ENCODE results near the gene ZFYVE27.

The ZFYVE27 gene

DNA sequence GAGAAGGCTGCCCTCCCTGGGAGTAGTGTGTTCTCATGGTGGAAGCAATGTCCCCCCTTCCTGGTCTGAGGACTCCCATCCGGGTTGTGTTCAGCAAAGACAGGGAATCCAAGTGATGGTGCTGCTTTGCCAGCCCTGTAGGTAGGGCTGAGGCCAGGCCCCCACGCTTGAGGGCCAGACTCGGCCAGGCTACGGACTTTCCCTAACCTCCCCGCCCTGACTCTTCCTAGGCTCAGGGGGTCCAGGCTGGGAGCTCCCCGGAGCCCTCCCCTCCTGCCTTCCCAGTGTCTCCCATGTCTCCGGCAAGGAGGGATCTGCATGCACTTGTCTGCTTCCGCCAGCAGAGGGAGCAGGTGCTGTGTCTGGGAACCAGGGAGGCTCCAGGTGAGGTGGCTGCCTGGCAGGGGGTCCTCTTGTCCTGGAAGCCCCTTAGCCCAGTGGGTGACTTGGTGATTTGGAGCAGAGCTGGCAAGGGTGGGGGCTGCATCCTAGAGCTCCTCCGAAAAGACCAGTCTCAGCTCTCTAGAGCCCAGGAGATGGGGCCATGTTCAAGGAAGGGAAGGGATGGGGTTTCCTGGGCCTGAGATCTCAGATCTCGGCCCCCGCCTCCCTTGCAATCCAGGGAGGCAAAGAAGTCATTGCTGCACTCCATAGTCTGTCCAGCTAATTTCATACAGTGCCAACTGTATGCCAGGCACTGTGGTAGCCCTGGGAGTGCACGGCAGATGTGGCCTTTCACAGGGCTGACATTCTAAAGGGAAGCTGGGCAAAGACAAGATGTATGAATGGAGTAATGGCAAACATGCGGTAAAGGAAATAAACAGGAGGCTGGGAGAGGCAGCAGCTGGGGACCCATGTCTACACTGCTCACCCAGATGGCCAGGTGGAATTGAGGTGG, 55.1 kb downstream of the ZFYVE27 start:
- TF ChIP-seq POLR2A (IDR thresholded peaks at IDR 0.05; ENCODE audit: low read depth, low read length) = no peak
- peak; percentile 89 for DNase-seq (ENCODE audit: insufficient read length, low spot score)
- no peak for FAIRE-seq

DNA sequence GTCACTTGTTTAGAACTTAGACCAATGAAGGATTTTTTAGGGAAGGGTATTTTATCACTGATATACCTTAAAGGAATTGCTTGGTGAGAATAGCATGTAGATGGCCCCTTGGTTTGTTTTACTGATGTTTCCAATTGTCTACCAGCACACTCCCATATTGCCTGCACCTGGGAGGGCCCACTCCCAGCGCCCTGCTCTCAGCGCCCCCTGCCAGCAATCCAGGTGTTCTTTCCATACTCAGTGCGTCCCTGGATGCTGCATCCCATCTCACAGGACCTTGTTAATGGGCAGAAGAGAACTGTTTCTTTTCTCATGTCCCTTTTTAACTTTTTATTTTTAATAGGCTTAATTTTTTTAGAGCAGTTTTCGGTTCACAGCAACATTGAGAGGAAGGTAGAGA, 59.0 kb downstream of the ZFYVE27 start:
- DNase-seq (ENCODE audit: insufficient read length, low spot score) = no peak
- TF ChIP-seq POLR2A (IDR thresholded peaks at IDR 0.05; ENCODE audit: low read depth, low read length) = no peak
- no peak for FAIRE-seq

DNA sequence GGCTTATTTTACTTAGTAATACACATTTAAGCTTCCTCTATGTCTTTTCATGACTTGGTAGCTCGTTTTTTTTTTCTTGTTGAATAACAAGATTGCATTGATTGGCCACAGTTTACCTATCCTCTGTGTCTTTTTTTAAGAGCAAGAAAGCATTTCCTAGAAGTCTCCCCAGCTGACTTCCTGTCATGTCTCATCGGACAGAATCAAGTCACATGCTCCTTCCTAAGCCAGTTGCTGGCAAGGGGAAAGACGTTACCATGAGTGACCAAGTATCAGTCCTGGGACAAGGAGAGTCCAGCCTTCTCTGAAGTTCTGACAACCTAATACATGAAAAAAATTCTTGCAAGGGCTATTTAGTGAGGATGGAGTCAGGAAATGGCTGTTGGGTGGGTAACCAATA, 59.7 kb downstream of the ZFYVE27 start:
- FAIRE-seq (no peak), DNase-seq (ENCODE audit: insufficient read length, low spot score) (no peak)
- no peak for TF ChIP-seq POLR2A (IDR thresholded peaks at IDR 0.05; ENCODE audit: low read depth, low read length)

DNA sequence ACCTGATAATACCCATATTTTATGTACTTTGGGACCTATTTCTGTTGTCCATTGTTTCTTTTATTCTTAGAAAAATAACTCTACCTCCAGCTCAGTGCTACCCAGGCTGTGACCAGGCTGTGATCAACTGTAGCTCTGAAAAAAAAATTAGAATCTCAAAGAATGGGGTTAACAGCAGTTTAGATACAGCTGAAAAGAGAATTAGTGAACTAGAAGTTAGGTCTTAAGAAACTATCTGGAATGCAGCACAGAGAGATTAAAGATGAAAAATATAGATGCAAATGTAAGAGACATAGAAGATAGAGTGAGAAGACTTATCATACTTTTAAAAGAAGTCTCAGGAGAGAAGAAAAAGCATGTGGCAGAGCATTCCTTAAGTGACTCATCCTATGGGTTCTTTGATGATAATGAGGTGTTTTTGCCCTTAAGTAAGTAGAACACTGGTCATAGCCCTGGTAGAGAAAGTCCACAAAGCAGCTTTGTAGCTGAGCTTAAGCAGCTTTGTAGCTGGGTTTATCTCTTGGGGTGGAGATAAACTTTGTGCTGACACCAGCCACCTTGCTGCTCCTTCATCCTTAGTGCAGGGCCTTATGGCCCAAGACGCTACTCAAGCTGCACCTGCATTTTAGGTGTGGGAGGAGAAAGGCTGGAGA, 62.2 kb downstream of the ZFYVE27 start:
- DNase-seq (ENCODE audit: insufficient read length, low spot score) = no peak
- no peak for TF ChIP-seq POLR2A (IDR thresholded peaks at IDR 0.05; ENCODE audit: low read depth, low read length)

DNA sequence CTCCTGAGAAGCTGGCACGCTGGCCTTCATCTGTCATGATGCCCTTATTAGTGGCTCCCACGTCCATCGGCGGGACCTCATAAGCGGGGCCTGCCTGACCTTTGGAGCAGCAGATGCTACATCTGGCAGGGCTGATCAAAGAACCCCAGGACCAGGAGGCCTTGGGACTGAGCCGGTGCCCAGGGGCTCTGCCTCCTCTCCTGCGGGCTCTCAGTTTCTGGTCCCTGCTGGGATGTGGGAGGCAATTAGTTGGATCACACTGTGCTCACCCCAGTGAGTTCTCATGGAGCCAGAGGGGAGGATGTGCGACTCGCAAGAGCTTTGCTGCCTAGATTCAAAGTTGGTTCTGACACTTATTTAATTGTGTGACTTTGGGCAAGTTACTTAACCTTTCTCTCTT, 63.5 kb downstream of the ZFYVE27 start:
- DNase-seq (ENCODE audit: insufficient read length, low spot score) (no peak), FAIRE-seq (no peak)
- no peak for TF ChIP-seq POLR2A (IDR thresholded peaks at IDR 0.05; ENCODE audit: low read depth, low read length)

More for the DNA sequence above, 62.2 kb downstream of the ZFYVE27 start:
- FAIRE-seq = no peak

DNA sequence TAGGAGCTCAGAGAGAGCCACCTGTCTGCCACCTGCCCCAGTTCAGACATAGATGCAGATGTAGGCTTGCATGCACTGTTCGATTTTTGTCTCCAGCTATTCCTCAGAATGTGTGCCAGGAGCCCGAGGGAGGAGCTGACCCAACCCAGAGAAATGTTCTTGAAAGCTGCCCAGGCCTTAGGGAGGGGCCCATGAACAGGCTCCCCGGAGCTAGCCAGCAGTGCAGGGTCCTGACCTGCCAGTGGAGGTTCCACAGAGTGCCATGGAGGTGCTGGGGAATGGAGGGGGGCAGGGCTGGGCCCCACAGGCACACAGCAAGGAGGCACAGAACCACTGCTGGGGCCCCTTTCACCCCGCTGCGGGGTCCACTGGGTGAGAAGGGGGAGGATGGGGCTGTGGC, 64.5 kb downstream of the ZFYVE27 start:
- FAIRE-seq (no peak), DNase-seq (ENCODE audit: insufficient read length, low spot score) (no peak)
- TF ChIP-seq POLR2A (IDR thresholded peaks at IDR 0.05; ENCODE audit: low read depth, low read length) = no peak

DNA sequence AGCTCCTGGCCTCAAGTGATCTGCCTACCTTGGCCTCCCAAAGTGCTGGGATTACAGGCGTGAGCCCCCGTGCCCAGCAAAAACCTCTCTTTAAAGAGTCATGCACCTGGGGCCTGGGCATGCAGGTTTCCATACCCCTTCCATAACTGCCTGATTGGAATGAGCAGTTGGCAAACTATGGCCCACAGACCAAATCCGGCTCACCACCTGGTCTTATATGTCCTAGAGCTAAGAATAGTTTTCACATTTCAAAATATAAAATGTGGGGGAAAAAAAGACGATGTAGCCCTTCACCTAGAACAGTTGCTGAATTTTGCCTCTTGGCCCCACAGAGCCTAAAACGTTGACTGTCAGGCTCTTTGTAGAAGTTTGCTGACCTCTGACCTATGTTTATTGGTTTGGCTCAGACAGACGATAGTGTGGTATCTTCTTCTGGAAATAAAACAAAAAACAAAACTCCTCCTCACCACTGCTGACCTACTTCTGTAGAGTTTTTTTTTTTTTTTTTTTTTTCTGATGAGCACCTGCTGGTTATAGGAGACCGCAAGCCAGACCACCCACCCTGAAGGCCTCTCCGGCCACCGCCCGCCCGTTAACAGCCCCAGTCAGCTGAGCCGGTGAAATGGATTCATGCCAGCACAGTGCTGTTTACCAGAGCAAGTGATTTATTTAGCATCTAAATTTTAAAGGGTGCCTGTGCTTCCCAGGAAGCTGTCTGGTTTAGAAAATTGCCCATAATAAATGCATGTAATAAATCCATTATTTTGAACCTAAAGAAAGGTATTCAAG, 68.4 kb downstream of the ZFYVE27 start:
- no peak for TF ChIP-seq POLR2A (IDR thresholded peaks at IDR 0.05; ENCODE audit: low read depth, low read length)
- no peak for FAIRE-seq
- DNase-seq (ENCODE audit: insufficient read length, low spot score) = no peak

DNA sequence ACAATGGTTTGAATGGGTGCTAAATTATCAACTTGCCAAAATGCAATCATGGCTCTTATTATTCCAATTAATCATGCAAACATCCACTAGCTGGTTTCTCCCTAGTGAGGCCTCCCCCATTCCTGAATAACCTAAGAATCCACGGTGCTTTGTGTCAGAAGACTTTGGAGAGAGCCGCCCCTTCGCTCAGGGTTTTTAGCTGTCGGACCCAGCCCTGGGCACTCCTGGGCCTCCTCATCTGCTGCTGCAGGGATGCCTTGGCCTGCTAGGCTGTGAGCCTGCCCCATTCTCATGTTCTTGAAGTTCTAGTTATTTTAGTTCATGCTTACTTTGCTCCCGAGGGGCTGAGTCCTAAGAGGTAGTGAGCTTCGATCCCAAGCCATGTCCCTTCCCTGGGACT, 69.0 kb downstream of the ZFYVE27 start:
- FAIRE-seq = no peak

DNA sequence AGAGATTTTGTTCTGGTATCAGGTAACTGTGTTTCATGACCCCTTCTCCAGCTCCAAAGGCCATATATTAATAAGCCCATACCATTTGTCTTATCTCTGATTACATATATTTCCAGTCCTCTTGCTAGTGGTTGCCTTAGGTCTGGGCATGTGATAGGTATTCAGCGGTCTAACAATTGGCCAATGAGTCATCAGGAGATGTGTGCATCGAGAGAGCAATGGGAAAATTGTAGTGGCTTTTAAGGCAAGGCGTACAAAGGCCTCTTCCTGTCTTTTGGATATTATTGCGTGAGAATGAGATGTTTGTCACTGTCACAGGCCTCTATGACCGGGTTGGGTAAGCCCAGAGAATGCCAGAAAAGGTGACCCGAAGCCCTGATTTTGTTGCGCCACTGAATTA, 73.5 kb downstream of the ZFYVE27 start:
- DNase-seq (ENCODE audit: insufficient read length, low spot score) (no peak), FAIRE-seq (no peak)
- TF ChIP-seq POLR2A (IDR thresholded peaks at IDR 0.05; ENCODE audit: low read depth, low read length) = no peak

More for the DNA sequence above, 69.0 kb downstream of the ZFYVE27 start:
- DNase-seq (ENCODE audit: insufficient read length, low spot score) = no peak
- TF ChIP-seq POLR2A (IDR thresholded peaks at IDR 0.05; ENCODE audit: low read depth, low read length) = no peak

All from H54 (cell line).